HepG2 (cell line): ENCODE results near the gene C19orf73. TPM values are rescaled to one million over a fixed set of nuclear protein-coding genes. Genes with fewer than 3 reads are reported as not detected.

Experiments used
- ARHGAP35 ChIP-seq: sonication (generic); formaldehyde crosslinking; IDR thresholded peaks from 2 replicates; pipeline ENCODE4 v1.9.0; 2022; ENCODE audit warnings: mild to moderate bottlenecking, inconsistent platforms, moderate library complexity, missing genetic modification reagents, borderline replicate concordance
- DBP ChIP-seq: sonication (generic); formaldehyde crosslinking; IDR thresholded peaks from 2 replicates; pipeline ENCODE4 v1.4.0; 2020; ENCODE audit warnings: missing genetic modification reagents; ENCODE audit errors: not compliant biosample characterization
- DR1 ChIP-seq: sonication (generic); formaldehyde crosslinking; IDR thresholded peaks from 2 replicates; pipeline ENCODE4 v1.8.0; 2021; ENCODE audit warnings: mild to moderate bottlenecking, missing genetic modification reagents, inconsistent platforms
- HOXA3 ChIP-seq: sonication (generic); formaldehyde crosslinking; IDR thresholded peaks from 2 replicates; pipeline ENCODE4 v1.5.0; 2020; ENCODE audit warnings: missing genetic modification reagents
- HOXA9 ChIP-seq: sonication (generic); formaldehyde crosslinking; IDR thresholded peaks from 2 replicates; pipeline ENCODE4 v1.8.1; 2022; ENCODE audit warnings: missing genetic modification reagents, mild to moderate bottlenecking, moderate library complexity, borderline replicate concordance
- IKZF4 ChIP-seq: sonication (generic); formaldehyde crosslinking; IDR thresholded peaks from 2 replicates; pipeline ENCODE4 v1.5.1; 2020; ENCODE audit warnings: borderline replicate concordance, mild to moderate bottlenecking, low read depth, missing genetic modification reagents; ENCODE audit errors: not compliant biosample characterization
- NFYC ChIP-seq: IDR thresholded peaks from 2 replicates; pipeline ENCODE4 v1.6.1; 2016; ENCODE audit warnings: missing genetic modification reagents, missing compliant biosample characterization
- PRDM15 ChIP-seq: sonication (generic); formaldehyde crosslinking; IDR thresholded peaks from 2 replicates; pipeline ENCODE4 v1.4.0; 2020; ENCODE audit warnings: missing genetic modification reagents
- SMAD3 ChIP-seq: sonication (generic); formaldehyde crosslinking; IDR thresholded peaks from 2 replicates; pipeline ENCODE4 v1.4.0; 2020; ENCODE audit warnings: missing genetic modification reagents
- TBX2 ChIP-seq: sonication (generic); formaldehyde crosslinking; IDR thresholded peaks from 2 replicates; pipeline ENCODE4 v1.5.0; 2020; ENCODE audit warnings: missing genetic modification reagents, mild to moderate bottlenecking, borderline replicate concordance
- ZGPAT ChIP-seq: IDR thresholded peaks from 2 replicates; pipeline ENCODE4 v1.6.1; 2016; ENCODE audit warnings: mild to moderate bottlenecking
- ZNF414 ChIP-seq: sonication (generic); formaldehyde crosslinking; IDR thresholded peaks from 2 replicates; pipeline ENCODE4 v1.5.0; 2020; ENCODE audit warnings: missing genetic modification reagents
- ZNF562 ChIP-seq: sonication (generic); formaldehyde crosslinking; IDR thresholded peaks from 2 replicates; pipeline ENCODE4 v1.8.0; 2022; ENCODE audit warnings: missing genetic modification reagents, borderline replicate concordance
- ZNF576 ChIP-seq: sonication (generic); formaldehyde crosslinking; IDR thresholded peaks from 2 replicates; pipeline ENCODE4 v1.4.0; 2020; ENCODE audit warnings: mild to moderate bottlenecking, missing genetic modification reagents
- ZNF598 ChIP-seq: sonication (generic); formaldehyde crosslinking; IDR thresholded peaks from 2 replicates; pipeline ENCODE4 v1.5.1; 2020; ENCODE audit warnings: mild to moderate bottlenecking, missing genetic modification reagents, borderline replicate concordance
- ZNF687 ChIP-seq: sonication (generic); formaldehyde crosslinking; IDR thresholded peaks from 2 replicates; pipeline ENCODE4 v1.5.1; 2020; ENCODE audit warnings: mild to moderate bottlenecking, missing genetic modification reagents, moderate library complexity
- polyA plus RNA-seq, 8 experiments: library from polyadenylated mRNA; depleted of rRNA in 3 of 8; stranded (reverse) in 7 of 8; unstranded in 1 of 8; fragments of >200 nt; fragmentation: Illumina TruSeq in 4 of 8; extraction: Trizol in 4 of 8; gene quantifications; 2 replicates each; pipeline versions ENCODE4 v1.2.1 to v1.2.3, GENCODE V29; 2011 to 2016; ENCODE audit warnings: low read depth in 4 of 8, missing spikeins in 1 of 8, mixed read lengths in 1 of 8; ENCODE audit not compliant: insufficient read depth in 1 of 8
- total RNA-seq, 5 experiments: library from RNA; depleted of rRNA; stranded (reverse); fragments of >200 nt; fragmentation: Illumina TruSeq; extraction: Trizol; gene quantifications; 2 replicates each; pipeline ENCODE4 v1.2.3, GENCODE V29; 2016; ENCODE audit warnings: low read depth in 1 of 5

C19orf73 gene
- total and polyA plus RNA-seq, 2 of the 13 experiments (the other 11 are each of a cell fraction or from before 2014, with no cell fraction given) = 1.4 to 1.5 TPM

- peak; percentile 100 for TF ChIP-seq IKZF4 (CRISPR knock-in tag)
- TF ChIP-seq HOXA9 = peak; percentile 98
- TF ChIP-seq DR1 = peak; percentile 90
- TF ChIP-seq TBX2 = peak; percentile 87
- peak; percentile 94 for TF ChIP-seq HOXA3
- TF ChIP-seq NFYC (CRISPR knock-in tag) = peak; percentile 61
- TF ChIP-seq ZNF576 = peak; percentile 84; the same call in 1 of the 2 replicates
- TF ChIP-seq ZGPAT (CRISPR knock-in tag) = peak; percentile 97
- peak; percentile 85 for TF ChIP-seq PRDM15 (CRISPR knock-in tag)
- peak; percentile 100 for TF ChIP-seq ARHGAP35 (CRISPR knock-in tag)
- peak; percentile 63; the same call in 1 of the 2 replicates for TF ChIP-seq ZNF414 (CRISPR knock-in tag)
- TF ChIP-seq DBP = peak; percentile 99
- TF ChIP-seq ZNF687 (CRISPR knock-in tag) = peak; percentile 100
- peak; percentile 98 for TF ChIP-seq ZNF562 (CRISPR knock-in tag)
- peak; percentile 71; the same call in 1 of the 2 replicates for TF ChIP-seq SMAD3
- peak; percentile 98; the same call in 1 of the 2 replicates for TF ChIP-seq ZNF598 (CRISPR knock-in tag)
Measured at GRCh38 chr19:49127674-49128544, 9.0 kb upstream of the C19orf73 start (continued).
